Panc1 (cell line): ENCODE measurements around the gene ASXL2. TPM values are rescaled to one million over a fixed set of nuclear protein-coding genes. Genes with fewer than 3 reads are reported as not detected.

Experiments
- ATAC-seq: fragments of 200-7000 bp; cut with Tn5 transposase; 2 replicates; pipeline ENCODE4 v1.9.1; 2020; ENCODE audit warnings: mild to moderate bottlenecking, moderate library complexity
- BruUV-seq: library from RNA; stranded (reverse); fragments of 400-500 nt; replicated peaks from 2 replicates; lab custom pipeline; 2021; lab: Mats Ljungman, UMichigan
- CTCF ChIA-PET: fragments of 300-600 bp; sonication (Branson Sonifier 250); formaldehyde crosslinking; loops from one replicate; lab custom pipeline; 2022; ENCODE audit warnings: antibody characterized with exemption; lab: Charles Lee
- POLR2A ChIA-PET: fragments of 300-600 bp; sonication (Branson Sonifier 250); formaldehyde crosslinking; loops from one replicate; lab custom pipeline; 2022; ENCODE audit warnings: antibody characterized with exemption; lab: Charles Lee
- DNase-seq: peaks from one replicate; pipeline ENCODE4 v3.0.0-alpha.2; 2010; ENCODE audit warnings: low read depth, low spot score
- H3K27ac ChIP-seq: 2 replicates; pipeline ENCODE4 v1.5.1; 2011; ENCODE audit warnings: mild to moderate bottlenecking, low read length, inconsistent platforms
- H3K27me3 ChIP-seq: fragments of 200-500 bp; sonication (Bioruptor generic); 2 replicates; pipeline ENCODE4 v1.6.0; 2014; ENCODE audit warnings: low read length, inconsistent platforms; ENCODE audit not compliant: control insufficient read depth, insufficient read depth
- H3K36me3 ChIP-seq: fragments of 200-500 bp; sonication (Bioruptor generic); 2 replicates; pipeline ENCODE4 v1.5.1; 2014; ENCODE audit warnings: inconsistent platforms, mild to moderate bottlenecking, low read length, moderate library complexity; ENCODE audit not compliant: control insufficient read depth, insufficient read depth
- H3K4me1 ChIP-seq: 2 replicates; pipeline ENCODE4 v1.5.1; 2011; ENCODE audit warnings: inconsistent platforms, mild to moderate bottlenecking, low read length, moderate library complexity; ENCODE audit not compliant: control insufficient read depth, insufficient read depth
- H3K4me3 ChIP-seq, 2 experiments: 2 replicates each; pipeline ENCODE4 v1.5.1; 2011 to 2012; ENCODE audit warnings: low read depth in 2 of 2, low read length in 2 of 2, mild to moderate bottlenecking in 2 of 2, inconsistent platforms in 1 of 2, moderate library complexity in 1 of 2
- H3K9me3 ChIP-seq: fragments of 200-500 bp; sonication (Bioruptor generic); 2 replicates; pipeline ENCODE4 v1.5.1; 2014; ENCODE audit warnings: low read depth, mild to moderate bottlenecking, inconsistent platforms, low read length, moderate library complexity; ENCODE audit not compliant: control insufficient read depth, insufficient read depth
- POLR2AphosphoS5 ChIP-seq: IDR thresholded peaks from 2 replicates; pipeline ENCODE4 v1.6.1; 2012; ENCODE audit warnings: mild to moderate bottlenecking, low read depth, low read length, moderate library complexity
- SIN3A ChIP-seq: IDR thresholded peaks from 2 replicates; pipeline ENCODE4 v1.6.1; 2012; ENCODE audit warnings: low read depth, mild to moderate bottlenecking, low read length, moderate library complexity, borderline replicate concordance; ENCODE audit not compliant: insufficient read depth
- TCF7L2 ChIP-seq: IDR thresholded peaks from 2 replicates; pipeline ENCODE4 v1.6.1; 2011; ENCODE audit warnings: mild to moderate bottlenecking, low read depth, low read length, inconsistent platforms
- in situ Hi-C: cut with HindIII; loops from 2 replicates; pipeline ENCODE4 v1.10.0; 2016; ENCODE audit warnings: low sequenced_read_pairs, low pct_unique_long_range_greater_than_20kb
- intact Hi-C: fragments of 100-400 bp; cut with micrococcal nuclease; formaldehyde crosslinking; loops from one replicate; pipeline ENCODE4 v1.10.0; 2022; ENCODE audit not compliant: unreplicated experiment
- total RNA-seq: library from RNA; stranded (reverse); gene quantifications from one replicate; pipeline ENCODE4 v1.2.1, GENCODE V29; 2021; ENCODE audit not compliant: unreplicated experiment
- TF ChIP-seq, protein P1 (sequence below): fragments of 450-650 bp; IDR thresholded peaks from 2 replicates; pipeline ENCODE4 v1.5.1; 2017; ENCODE audit warnings: mild to moderate bottlenecking
- TF ChIP-seq, protein P2 (sequence below), 2 experiments: IDR thresholded peaks; 2 replicates each; pipeline ENCODE4 v1.6.1; 2011 to 2012; ENCODE audit warnings: low read depth in 2 of 2, control low read depth in 1 of 2, low read length in 1 of 2, mild to moderate bottlenecking in 1 of 2, moderate library complexity in 1 of 2; ENCODE audit not compliant: insufficient read depth in 1 of 2

The ASXL2 gene
- total RNA-seq, 1 experiment from 2014 or later: 43.4 TPM

DNA sequence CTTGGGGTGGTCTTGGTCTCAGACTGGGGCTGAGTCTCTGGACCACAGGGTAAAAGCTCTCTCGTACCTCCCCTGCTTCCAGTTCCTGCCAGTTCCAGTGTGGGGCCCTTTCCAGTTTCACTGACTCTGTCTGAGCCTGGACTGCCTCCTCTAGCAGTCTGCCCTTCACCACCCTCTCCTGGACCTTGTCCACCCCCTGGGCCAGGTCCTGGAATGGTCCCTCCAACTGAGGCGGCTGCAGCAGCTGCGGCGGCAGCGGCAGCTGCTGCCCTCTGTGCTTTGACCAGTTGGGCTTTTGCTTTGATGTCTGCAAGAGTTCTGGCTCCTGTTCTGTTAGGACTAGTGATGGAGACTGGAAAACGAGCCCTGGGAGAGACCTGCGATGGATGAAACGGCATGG, 134.2 kb downstream of the ASXL2 start:
- no peak for DNase-seq
- Histone ChIP-seq H3K4me1 (no peaks in the 10 kb centered on the region), H3K27me3 (no peaks in the 10 kb centered on the region), H3K36me3 (peaks cover 6% of the 10 kb centered on the region), H3K27ac (no peak overlapping the region), H3K4me3 (no peak overlapping the region), H3K9me3 (no peaks in the 10 kb centered on the region)
- POLR2A ChIA-PET: no interaction called here
- TF ChIP-seq, protein P1, sequence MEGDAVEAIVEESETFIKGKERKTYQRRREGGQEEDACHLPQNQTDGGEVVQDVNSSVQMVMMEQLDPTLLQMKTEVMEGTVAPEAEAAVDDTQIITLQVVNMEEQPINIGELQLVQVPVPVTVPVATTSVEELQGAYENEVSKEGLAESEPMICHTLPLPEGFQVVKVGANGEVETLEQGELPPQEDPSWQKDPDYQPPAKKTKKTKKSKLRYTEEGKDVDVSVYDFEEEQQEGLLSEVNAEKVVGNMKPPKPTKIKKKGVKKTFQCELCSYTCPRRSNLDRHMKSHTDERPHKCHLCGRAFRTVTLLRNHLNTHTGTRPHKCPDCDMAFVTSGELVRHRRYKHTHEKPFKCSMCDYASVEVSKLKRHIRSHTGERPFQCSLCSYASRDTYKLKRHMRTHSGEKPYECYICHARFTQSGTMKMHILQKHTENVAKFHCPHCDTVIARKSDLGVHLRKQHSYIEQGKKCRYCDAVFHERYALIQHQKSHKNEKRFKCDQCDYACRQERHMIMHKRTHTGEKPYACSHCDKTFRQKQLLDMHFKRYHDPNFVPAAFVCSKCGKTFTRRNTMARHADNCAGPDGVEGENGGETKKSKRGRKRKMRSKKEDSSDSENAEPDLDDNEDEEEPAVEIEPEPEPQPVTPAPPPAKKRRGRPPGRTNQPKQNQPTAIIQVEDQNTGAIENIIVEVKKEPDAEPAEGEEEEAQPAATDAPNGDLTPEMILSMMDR: no peak
- TF ChIP-seq, protein P2, sequence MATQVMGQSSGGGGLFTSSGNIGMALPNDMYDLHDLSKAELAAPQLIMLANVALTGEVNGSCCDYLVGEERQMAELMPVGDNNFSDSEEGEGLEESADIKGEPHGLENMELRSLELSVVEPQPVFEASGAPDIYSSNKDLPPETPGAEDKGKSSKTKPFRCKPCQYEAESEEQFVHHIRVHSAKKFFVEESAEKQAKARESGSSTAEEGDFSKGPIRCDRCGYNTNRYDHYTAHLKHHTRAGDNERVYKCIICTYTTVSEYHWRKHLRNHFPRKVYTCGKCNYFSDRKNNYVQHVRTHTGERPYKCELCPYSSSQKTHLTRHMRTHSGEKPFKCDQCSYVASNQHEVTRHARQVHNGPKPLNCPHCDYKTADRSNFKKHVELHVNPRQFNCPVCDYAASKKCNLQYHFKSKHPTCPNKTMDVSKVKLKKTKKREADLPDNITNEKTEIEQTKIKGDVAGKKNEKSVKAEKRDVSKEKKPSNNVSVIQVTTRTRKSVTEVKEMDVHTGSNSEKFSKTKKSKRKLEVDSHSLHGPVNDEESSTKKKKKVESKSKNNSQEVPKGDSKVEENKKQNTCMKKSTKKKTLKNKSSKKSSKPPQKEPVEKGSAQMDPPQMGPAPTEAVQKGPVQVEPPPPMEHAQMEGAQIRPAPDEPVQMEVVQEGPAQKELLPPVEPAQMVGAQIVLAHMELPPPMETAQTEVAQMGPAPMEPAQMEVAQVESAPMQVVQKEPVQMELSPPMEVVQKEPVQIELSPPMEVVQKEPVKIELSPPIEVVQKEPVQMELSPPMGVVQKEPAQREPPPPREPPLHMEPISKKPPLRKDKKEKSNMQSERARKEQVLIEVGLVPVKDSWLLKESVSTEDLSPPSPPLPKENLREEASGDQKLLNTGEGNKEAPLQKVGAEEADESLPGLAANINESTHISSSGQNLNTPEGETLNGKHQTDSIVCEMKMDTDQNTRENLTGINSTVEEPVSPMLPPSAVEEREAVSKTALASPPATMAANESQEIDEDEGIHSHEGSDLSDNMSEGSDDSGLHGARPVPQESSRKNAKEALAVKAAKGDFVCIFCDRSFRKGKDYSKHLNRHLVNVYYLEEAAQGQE (IDR thresholded peaks at IDR 0.05; ENCODE audit: insufficient read depth in 1 of 2, low read depth in 2 of 2, low read length in 1 of 2): no peak
- no peak for TF ChIP-seq SIN3A
- TF ChIP-seq TCF7L2: no peak
- no TSS peak for BruUV-seq
- ATAC-seq: no peak
- CTCF ChIA-PET: no interaction called here
- intact Hi-C loops (no loop called here), in situ Hi-C loops (no loop called here)

DNA sequence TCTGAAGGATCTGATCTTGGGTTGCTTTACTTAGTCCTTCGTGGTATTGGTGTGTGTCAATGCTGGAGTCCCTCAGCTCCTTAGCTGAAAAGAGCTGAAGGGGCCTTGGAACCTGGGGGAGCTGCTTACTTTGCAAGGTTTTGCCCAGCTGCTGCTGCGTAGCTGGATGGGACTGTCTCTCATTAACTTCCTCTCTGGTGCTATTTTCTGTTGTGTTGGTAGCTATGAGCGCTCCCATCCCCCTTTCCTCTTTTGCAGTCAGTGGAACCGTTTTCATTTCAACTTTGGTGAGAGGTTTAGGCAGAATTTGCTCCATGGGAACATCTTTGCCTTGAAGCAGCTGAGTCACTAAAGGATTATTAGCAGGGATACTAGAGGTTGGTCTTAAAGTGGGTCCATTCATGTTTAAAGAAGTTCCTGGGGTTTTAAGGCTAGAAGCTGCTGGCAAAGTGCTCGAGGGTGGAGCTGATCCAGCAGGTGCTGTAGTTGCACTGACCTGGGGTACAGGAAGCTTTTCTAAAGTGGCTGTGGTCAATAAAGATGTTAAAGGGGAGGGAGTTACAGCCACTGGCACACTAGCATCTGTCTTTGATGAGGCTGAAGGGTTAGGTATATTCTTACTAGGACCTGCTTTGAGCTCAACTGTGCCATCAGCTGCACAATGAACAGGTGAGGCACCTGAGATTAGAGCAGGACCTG, 135.0 kb downstream of the ASXL2 start:
- no peaks in the 10 kb centered on the region for H3K27me3 ChIP-seq
- in situ Hi-C loops: no loop called here
- DNase-seq (no peak), ATAC-seq (no peak)
- intact Hi-C loops: no loop called here
- H3K27ac ChIP-seq: no peak overlapping the region
- no peaks in the 10 kb centered on the region for H3K9me3 ChIP-seq
- POLR2A ChIA-PET: interaction anchor here (0.6 kb wide), 2 partner anchors 37 to 122 kb away, joined by 5 to 10 read pairs; no protein-coding TSS in a partner anchor
- TF ChIP-seq, protein P1: no peak
- TF ChIP-seq POLR2AphosphoS5 (no peak), TCF7L2 (no peak), SIN3A (no peak)
- TF ChIP-seq, protein P2 (IDR thresholded peaks at IDR 0.05; ENCODE audit: insufficient read depth in 1 of 2, low read depth in 2 of 2, low read length in 1 of 2): no peak
- no peak overlapping the region for H3K4me3 ChIP-seq
- no TSS peak for BruUV-seq
- no peaks in the 10 kb centered on the region for H3K4me1 ChIP-seq
- CTCF ChIA-PET: no interaction called here
- H3K36me3 ChIP-seq: no peaks in the 10 kb centered on the region; the same call in none of the 2 replicates
